NK-92 (cell line): Measurements from ENCODE around the gene C5.
"Not testable (repeated sequence)": the region's sequence is repeated elsewhere in the genome, so short reads cannot be mapped to it uniquely, and the experiment has no call there.

Source experiments
- DNase-seq: peaks from one replicate; lab custom pipeline; 2025; ENCODE audit not compliant: unreplicated experiment; lab: John Stamatoyannopoulos, UW

C5 gene

GRCh38 chr9:120982836-120983235 is 67.2 kb downstream of the C5 start:
- DNase-seq = no peak

GRCh38 chr9:120980951-120981350 is 69.1 kb downstream of the C5 start:
- DNase-seq = no peak

- no peak for DNase-seq
Observed at GRCh38 chr9:120979797-120980196, 70.3 kb downstream of the C5 start.

GRCh38 chr9:120978987-120979386 is 71.1 kb downstream of the C5 start:
- DNase-seq = no peak

- no peak for DNase-seq
Observed at GRCh38 chr9:120977321-120977720, 72.8 kb downstream of the C5 start.

- DNase-seq = no peak
Observed at GRCh38 chr9:120974921-120975320, 75.2 kb downstream of the C5 start.

- no peak for DNase-seq
Observed at GRCh38 chr9:120974181-120974580, 75.9 kb downstream of the C5 start.

GRCh38 chr9:120971938-120972337 is 78.1 kb downstream of the C5 start:
- no peak for DNase-seq

GRCh38 chr9:120971471-120971870 is 78.6 kb downstream of the C5 start:
- DNase-seq = not testable (repeated sequence)

GRCh38 chr9:120970244-120970643 is 79.8 kb downstream of the C5 start:
- no peak for DNase-seq

GRCh38 chr9:120966013-120966369 is 84.1 kb downstream of the C5 start:
- DNase-seq = no peak

- no peak for DNase-seq
Observed at GRCh38 chr9:120965344-120966012, 84.6 kb downstream of the C5 start.

- no peak for DNase-seq
Observed at GRCh38 chr9:120961936-120962335, 88.1 kb downstream of the C5 start.

GRCh38 chr9:120960001-120960400 is 90.1 kb downstream of the C5 start:
- no peak for DNase-seq

GRCh38 chr9:120956862-120957261 is 93.2 kb downstream of the C5 start:
- no peak for DNase-seq

- DNase-seq = no peak
Observed at GRCh38 chr9:120951960-120952618, 98.0 kb downstream of the C5 start.

GRCh38 chr9:120950421-120951388 is 99.4 kb downstream of the C5 start:
- DNase-seq = no peak

- DNase-seq = no peak
Observed at GRCh38 chr9:120949290-120949689, 100.8 kb downstream of the C5 start.

- no peak for DNase-seq
Observed at GRCh38 chr9:120948824-120949223, 101.3 kb downstream of the C5 start.

- no peak for DNase-seq
Observed at GRCh38 chr9:120947222-120947621, 102.9 kb downstream of the C5 start.

- DNase-seq = no peak
Observed at GRCh38 chr9:120946259-120946658, 103.8 kb downstream of the C5 start.

GRCh38 chr9:120944948-120945347 is 105.1 kb downstream of the C5 start:
- no peak for DNase-seq
